Epithelial cell of esophagus (primary cell): ENCODE results near the gene PAFAH2.

ENCODE experiments used
- DNase-seq: peaks from one replicate; pipeline ENCODE4 v3.0.0; 2010; ENCODE audit warnings: low read depth
- H3K4me3 ChIP-seq: 2 replicates; pipeline ENCODE4 v1.5.1; 2011; ENCODE audit warnings: mild to moderate bottlenecking, low read length, control low read depth
- CTCF ChIP-seq: IDR thresholded peaks from 2 replicates; pipeline ENCODE4 v1.5.1; 2011; ENCODE audit warnings: low read depth, mild to moderate bottlenecking, low read length, control low read depth, inconsistent platforms; ENCODE audit not compliant: insufficient read depth; ENCODE audit errors: missing control alignments

PAFAH2 gene

GRCh38 chr1:26043765-26044164 is 45.9 kb upstream of the PAFAH2 start:
- DNase-seq, result no peak
- TF ChIP-seq CTCF, result no peak
- H3K4me3 ChIP-seq, result no peak overlapping the region

DNA sequence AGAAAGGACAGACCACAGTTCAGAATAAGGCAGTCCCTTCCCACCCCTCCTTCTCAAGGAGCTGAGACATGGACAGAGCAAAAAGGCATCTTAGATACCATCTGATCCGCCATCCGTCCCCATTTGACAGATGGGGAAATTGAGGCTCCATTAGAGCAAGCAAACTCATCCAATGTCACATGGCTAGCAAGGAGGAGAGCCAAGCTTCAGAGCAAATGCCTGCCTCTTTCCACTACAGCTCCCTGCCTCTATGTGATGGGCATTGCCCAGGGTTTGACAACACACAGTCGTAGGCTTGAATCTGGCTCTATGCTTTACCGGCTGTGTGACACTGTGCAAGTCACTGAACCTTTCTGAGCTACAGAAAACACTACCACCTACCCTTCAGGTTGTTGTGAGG is 44.1 kb upstream of the PAFAH2 start:
- no peak overlapping the region for H3K4me3 ChIP-seq
- TF ChIP-seq CTCF, result no peak
- DNase-seq, result no peak

DNA sequence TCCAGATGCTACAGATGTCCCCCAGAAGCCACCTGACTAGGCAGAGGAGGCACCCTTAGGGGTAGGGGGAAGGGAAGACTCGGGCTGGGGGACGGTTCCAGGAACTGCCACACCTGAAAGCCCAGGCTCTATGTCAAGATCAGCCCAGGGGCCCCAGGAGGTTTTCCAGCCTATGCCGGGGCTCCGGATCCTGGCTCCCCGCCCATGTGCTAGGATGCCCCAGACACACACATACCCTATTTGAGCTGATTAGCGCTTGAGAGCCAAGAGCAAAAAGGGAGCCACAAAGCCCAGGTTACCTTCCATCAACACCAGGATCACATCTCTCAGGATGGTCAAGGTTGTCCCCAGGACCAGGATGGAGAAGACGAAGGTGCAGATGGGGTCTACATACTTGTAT is 43.5 kb upstream of the PAFAH2 start:
- no peak for DNase-seq
- no peak for TF ChIP-seq CTCF
- H3K4me3 ChIP-seq, result no peak overlapping the region

DNA sequence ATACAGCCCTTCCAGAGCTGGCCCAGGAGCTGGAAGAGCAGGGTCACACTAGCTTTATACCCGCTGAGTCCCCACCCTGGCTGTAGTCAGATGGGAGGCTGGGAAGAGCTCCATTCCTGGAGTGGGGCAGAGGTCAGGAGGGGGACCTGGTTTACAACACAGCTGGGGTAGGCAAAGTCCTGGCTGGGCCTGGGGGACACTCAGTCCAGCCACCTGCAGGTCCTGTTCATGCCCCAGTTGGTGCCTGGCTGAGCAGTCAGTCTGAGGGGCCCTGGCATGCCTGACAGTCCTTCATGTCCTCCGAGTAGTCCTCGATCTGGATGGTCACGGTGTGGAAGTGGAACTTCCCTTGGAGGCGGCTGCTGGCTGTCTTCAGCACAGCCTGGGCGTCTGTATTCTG is 41.0 kb upstream of the PAFAH2 start:
- no peak for DNase-seq
- TF ChIP-seq CTCF, result no peak

GRCh38 chr1:26038477-26038876 is 40.6 kb upstream of the PAFAH2 start:
- no peak for DNase-seq
- H3K4me3 ChIP-seq, result no peak overlapping the region
- TF ChIP-seq CTCF, result no peak

More for the DNA sequence above, 41.0 kb upstream of the PAFAH2 start:
- H3K4me3 ChIP-seq, result no peak overlapping the region

- no peak for DNase-seq
- TF ChIP-seq CTCF, result no peak
- no peak overlapping the region for H3K4me3 ChIP-seq
These were observed 40.0 kb upstream of the PAFAH2 start for GRCh38 chr1:26037904-26038303.

- no peak for DNase-seq
These were observed 39.0 kb upstream of the PAFAH2 start for GRCh38 chr1:26036756-26037281.

More at GRCh38 chr1:26036756-26037281, 39.0 kb upstream of the PAFAH2 start:
- H3K4me3 ChIP-seq, result no peak overlapping the region
- no peak for TF ChIP-seq CTCF
